HFF-Myc (cell line): ENCODE data around the gene SH3RF2.

Source experiments
- DNase-seq: peaks from one replicate; pipeline ENCODE4 v3.0.0-alpha.2; 2011; ENCODE audit warnings: low read depth; ENCODE audit errors: extremely low read depth
- H3K4me3 ChIP-seq: replicated peaks from 2 replicates; pipeline ENCODE4 v1.5.1; 2011; ENCODE audit warnings: low read depth, mild to moderate bottlenecking, control low read depth, low read length
- CTCF ChIP-seq: IDR thresholded peaks from 2 replicates; pipeline ENCODE4 v1.5.1; 2012; ENCODE audit warnings: mild to moderate bottlenecking, low read depth, low read length, control low read depth; ENCODE audit errors: missing control alignments

The SH3RF2 gene

GRCh38 chr5:146051678-146052077 lies 115.3 kb downstream of the SH3RF2 start:
- no peak overlapping the region for H3K4me3 ChIP-seq
- no peak for DNase-seq
- no peak for TF ChIP-seq CTCF

DNA sequence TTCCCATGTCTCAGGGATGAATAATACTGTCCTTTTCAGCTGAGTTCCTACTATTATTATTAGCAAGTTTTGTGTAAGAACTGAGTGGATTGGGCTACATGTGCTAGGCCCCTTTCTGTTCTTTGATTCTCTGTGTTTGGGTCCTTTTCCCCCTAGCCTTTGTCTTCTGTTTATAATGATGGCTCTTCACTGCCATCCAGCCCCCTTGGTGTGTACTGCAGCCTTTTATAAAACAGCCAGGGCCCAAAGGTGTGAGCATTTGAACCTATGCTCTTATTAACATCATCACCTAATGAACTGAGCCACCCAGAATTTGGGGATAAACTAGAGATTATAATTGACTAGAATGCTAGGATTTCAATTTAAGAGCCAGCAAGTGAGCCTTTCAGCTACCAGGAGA lies 116.4 kb downstream of the SH3RF2 start:
- TF ChIP-seq CTCF = peak; percentile 24
- H3K4me3 ChIP-seq = no peak overlapping the region
- DNase-seq = no peak

DNA sequence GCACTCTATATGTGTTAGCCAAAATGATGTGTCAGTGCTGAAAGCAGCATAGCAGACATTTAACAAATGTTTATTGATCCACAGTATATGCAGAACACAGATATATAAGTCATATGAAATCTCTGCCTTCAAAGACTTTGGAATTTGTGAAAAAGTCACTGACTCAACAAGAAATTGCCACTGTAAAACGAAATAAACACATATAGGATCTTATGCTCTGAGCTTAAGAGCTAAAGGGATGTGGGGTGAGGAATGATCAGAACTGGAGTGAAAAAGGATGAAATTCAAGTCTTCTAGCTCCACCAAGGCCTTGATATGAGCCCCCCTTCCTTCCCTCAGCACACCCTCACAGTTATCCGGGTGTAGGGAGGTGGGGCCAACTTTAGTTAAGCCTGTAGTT lies 119.1 kb downstream of the SH3RF2 start:
- no peak for DNase-seq
- no peak for TF ChIP-seq CTCF

DNA sequence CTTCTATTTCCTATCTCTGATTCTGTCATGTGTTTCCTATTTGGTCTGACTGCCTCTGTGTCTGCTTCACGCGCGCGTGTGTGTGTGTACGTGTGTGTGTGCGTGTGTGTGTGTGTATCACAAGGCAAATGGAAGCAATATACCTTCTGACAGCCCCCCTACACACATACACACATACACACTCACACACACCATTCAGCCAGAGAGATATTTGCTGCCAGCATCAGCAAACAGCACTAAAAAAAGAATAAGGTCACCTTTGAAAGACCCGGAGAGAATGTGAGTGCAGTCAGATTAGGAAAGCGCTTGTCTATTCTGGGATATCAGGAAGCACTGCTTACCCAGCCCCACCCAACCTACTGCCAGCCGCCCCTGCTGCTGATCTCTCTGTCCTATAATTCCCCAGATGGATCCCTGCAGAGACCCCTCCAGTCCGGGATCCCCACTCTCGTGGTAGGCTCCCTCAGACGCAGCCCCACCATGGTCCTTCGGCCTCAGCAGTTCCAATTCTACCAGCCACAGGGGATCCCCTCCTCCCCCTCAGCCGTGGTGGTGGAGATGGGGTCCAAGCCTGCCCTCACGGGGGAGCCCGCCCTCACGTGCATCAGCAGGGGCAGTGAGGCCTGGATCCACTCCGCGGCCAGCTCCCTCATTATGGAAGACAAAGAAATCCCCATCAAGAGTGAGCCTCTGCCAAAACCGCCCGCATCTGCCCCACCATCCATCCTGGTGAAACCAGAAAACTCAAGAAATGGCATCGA lies 123.3 kb downstream of the SH3RF2 start:
- no peak for TF ChIP-seq CTCF
- H3K4me3 ChIP-seq = no peak overlapping the region
- DNase-seq = no peak

More for the DNA sequence above, 119.1 kb downstream of the SH3RF2 start:
- no peak overlapping the region for H3K4me3 ChIP-seq

GRCh38 chr5:146060221-146060585 lies 123.8 kb downstream of the SH3RF2 start:
- DNase-seq = no peak

DNA sequence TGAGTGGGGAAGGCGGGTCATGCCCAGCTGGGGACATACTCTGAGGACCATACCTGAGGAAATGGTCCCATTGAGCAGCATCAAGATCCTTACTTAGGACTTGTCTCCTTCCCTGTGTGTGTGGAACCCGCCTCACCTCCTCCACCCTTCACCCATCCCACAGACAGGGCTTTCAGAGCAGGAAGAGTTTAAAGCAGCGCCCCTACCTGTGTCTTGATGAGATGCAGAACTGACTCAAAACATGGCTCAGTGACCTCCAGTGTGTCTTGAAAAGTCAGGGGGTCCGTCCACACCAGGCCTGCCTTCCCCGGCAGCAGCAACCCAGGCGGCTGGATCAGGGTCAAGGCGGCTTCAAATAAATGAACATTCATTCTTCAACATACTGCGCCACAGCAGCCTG lies 130.6 kb downstream of the SH3RF2 start:
- TF ChIP-seq CTCF = no peak
- H3K4me3 ChIP-seq = no peak overlapping the region
- DNase-seq = no peak

More at GRCh38 chr5:146060221-146060585, 123.8 kb downstream of the SH3RF2 start:
- H3K4me3 ChIP-seq = no peak overlapping the region
- TF ChIP-seq CTCF = no peak

DNA sequence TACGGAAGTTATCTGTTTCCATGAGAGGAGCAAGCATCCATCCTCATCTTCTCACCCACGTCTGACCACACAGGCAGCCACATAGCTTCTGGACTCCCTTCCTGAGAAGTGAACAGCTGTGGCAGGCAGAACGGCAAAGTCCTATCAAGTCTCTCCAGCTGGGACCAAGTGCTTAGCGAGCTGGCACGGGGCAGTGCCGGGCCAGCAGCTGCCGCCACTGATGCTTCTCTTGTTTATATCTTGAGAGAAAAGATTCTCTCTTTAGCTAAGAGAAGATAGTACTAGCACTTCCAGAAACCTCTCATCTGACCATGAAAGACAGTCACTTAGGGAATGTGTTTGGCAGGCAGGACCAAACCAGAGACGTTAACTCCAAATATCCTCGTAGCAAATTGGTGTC lies 131.8 kb downstream of the SH3RF2 start:
- no peak for TF ChIP-seq CTCF
- no peak for DNase-seq
- no peak overlapping the region for H3K4me3 ChIP-seq
